Hepatocyte (in vitro differentiated cells): ENCODE measurements around the gene MRGPRX2.

ENCODE experiments used
- CTCF ChIP-seq: fragments of 200-600 bp; sonication (generic); IDR thresholded peaks from 2 replicates; pipeline ENCODE4 v1.5.1; 2016; ENCODE audit warnings: antibody characterized with exemption, mild to moderate bottlenecking; ENCODE audit not compliant: poor library complexity
- EZH2 ChIP-seq: fragments of 200-600 bp; sonication (generic); IDR thresholded peaks from 2 replicates; pipeline ENCODE4 v1.6.1; 2016; ENCODE audit warnings: antibody characterized with exemption, mild to moderate bottlenecking, borderline replicate concordance

DNA sequence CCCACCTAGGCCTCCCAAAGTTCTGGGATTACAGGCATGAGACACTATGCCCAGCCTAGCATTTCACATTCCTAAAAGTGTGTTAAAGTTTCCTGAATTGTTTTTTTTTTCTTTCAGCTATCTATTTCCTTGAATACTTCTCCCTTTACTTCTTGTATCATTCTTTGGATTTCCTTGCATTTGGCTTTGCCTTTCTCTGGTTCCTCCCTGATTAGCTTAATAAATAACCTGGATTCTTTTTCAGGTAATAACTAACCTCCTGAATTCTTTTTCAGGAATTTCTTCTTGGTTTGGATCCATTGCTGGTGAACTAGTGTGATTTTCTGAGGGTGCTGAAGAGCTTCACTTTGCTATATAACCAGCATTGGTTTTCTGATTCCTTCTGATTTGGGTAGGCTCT is 47.9 kb downstream of the MRGPRX2 start:
- TF ChIP-seq CTCF (no peak), EZH2 (no peak)
